Stomach (tissue), 9 donors: Measurements from ENCODE around the gene NPPC. TPM values are rescaled to one million over a fixed set of nuclear protein-coding genes. Genes with fewer than 3 reads are reported as not detected.
A peak's percentile ranks its signal among the peaks of the same experiment; 100 is the strongest.

Experiments used
- DNase-seq, 2 donors: peaks; one replicate each; pipeline versions ENCODE4 v3.0.0 to v3.0.0-alpha.2; 2013 to 2019
- H3K27ac ChIP-seq, 5 donors: fragments of 200-600 bp in 4 of 5; sonication (generic) in 4 of 5; one replicate each; pipeline ENCODE4 v1.5.1; 2013 to 2019; ENCODE audit warnings: mild to moderate bottlenecking in 1 of 5, moderate library complexity in 1 of 5
- H3K27me3 ChIP-seq, 3 donors: fragments of 200-600 bp; sonication (generic); one replicate each; pipeline ENCODE4 v1.5.1; 2017 to 2019; ENCODE audit warnings: mixed run types in 1 of 3
- H3K36me3 ChIP-seq, 4 donors: fragments of 200-600 bp; sonication (generic); 1 replicate in 3 of 4; 2 replicates in 1 of 4; pipeline ENCODE4 v1.5.1; 2016 to 2019
- H3K4me1 ChIP-seq, 4 donors: fragments of 200-600 bp; sonication (generic); one replicate each; pipeline ENCODE4 v1.5.1; 2016 to 2019
- H3K4me3 ChIP-seq, 4 donors: fragments of 200-600 bp; sonication (generic) in 3 of 4; one replicate each; pipeline ENCODE4 v1.5.1; 2016 to 2019; ENCODE audit warnings: mild to moderate bottlenecking in 1 of 4
- H3K9me3 ChIP-seq, 4 donors: fragments of 200-600 bp; sonication (generic); one replicate each; pipeline ENCODE4 v1.5.1; 2016 to 2019
- EP300 ChIP-seq: sonication (generic); formaldehyde crosslinking; IDR thresholded peaks from one replicate; pipeline ENCODE4 v1.6.1; 2017; ENCODE audit warnings: antibody characterized with exemption
- POLR2A ChIP-seq, 4 donors: fragments of 450-650 bp; IDR thresholded peaks; one replicate each; pipeline ENCODE4 v1.6.1; 2016; ENCODE audit warnings: antibody characterized with exemption in 4 of 4, control low read depth in 2 of 4, mild to moderate bottlenecking in 1 of 4, moderate library complexity in 1 of 4
- POLR2AphosphoS5 ChIP-seq, 3 donors: sonication (generic); formaldehyde crosslinking; IDR thresholded peaks; one replicate each; pipeline ENCODE4 v1.6.1; 2016; ENCODE audit warnings: antibody characterized with exemption in 3 of 3
- WGBS, 5 donors: extraction: QIAGEN DNeasy Blood & Tissue Kit in 3 of 5; methylation state at CpG; one replicate each; pipeline versions ENCODE4 v1.1.5 to v1.1.7; 2013 to 2018; 5-methylcytosine and 5-hydroxymethylcytosine counted together
- intact Hi-C: fragments of 100-400 bp; cut with DNase I; formaldehyde crosslinking; loops from one replicate; pipeline ENCODE4 v1.15.1; 2023; ENCODE audit warnings: low total_unique reads
- polyA plus RNA-seq, 3 donors: library from polyadenylated mRNA; stranded (reverse); fragments of 200-250 nt; gene quantifications; one replicate each; pipeline ENCODE4 v1.2.3, GENCODE V29; 2013
- total RNA-seq, 5 donors: library from RNA; depleted of rRNA; stranded (reverse); fragments of >200 nt; gene quantifications; one replicate each; pipeline versions ENCODE4 v1.1.0 to v1.2.3, GENCODE V29; 2014 to 2016
- TF ChIP-seq, protein P1 (sequence below), 7 experiments: fragments of 450-650 bp in 4 of 7; fragments of 200-600 bp in 3 of 7; sonication (generic) in 3 of 7; IDR thresholded peaks; one replicate each; pipeline ENCODE4 v1.5.1; 2016 to 2019; ENCODE audit warnings: antibody characterized with exemption in 7 of 7, control low read depth in 2 of 7, mild to moderate bottlenecking in 1 of 7
- donor health status: healthy with polysubstance abuse.
- donor health status: Bipolar disorder and iron deficiency.
- donor health status: healthy.

The NPPC gene
- total and polyA plus RNA-seq, 8 donors = 2.9 to 4.0 TPM; not detected in 6

DNA sequence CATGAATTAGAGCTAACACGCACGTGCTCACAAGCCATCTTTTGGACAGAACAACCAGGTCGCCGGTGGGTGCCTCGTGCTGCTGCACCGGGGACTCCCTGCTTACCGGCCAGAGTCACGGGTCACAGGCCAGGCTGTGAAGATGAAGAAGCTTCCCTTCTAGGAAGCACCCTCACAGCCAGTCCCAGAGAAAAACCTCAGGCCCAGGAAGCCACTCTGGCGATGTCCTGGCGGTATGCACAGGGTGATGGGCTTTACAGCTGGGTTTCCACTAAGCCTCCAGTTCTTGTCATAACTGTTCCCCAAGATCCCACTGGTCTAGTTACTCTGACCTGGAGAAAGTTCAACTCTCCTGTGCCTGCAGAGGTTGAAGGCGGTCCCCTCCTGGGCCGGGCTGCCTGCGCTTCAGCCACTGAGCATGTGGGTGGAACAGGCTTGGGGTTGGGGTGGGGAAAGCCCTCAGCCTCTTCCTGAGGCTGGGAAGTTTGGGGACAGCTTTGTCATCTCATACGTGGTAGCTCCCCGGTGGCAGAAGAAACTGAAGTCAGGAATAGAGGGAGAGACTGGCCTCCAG, 20.1 kb upstream of the NPPC start:
- intact Hi-C loops = no loop called here
- H3K9me3 ChIP-seq = peaks cover 0 to under 1% (median 0%) of the 10 kb centered on the region in 4 donors
- WGBS, 5 donors = 83 to 93% (median 89%) methylated on average over 14 to 15 of the region's 15 CpGs
- no peaks in the 10 kb centered on the region for H3K4me1 ChIP-seq
- H3K36me3 ChIP-seq = no peaks in the 10 kb centered on the region
- no peak overlapping the region for H3K4me3 ChIP-seq
- H3K27me3 ChIP-seq = peaks cover 0 to 9% (median 0%) of the 10 kb centered on the region in 3 donors
- no peak overlapping the region for H3K27ac ChIP-seq
- no peak for TF ChIP-seq POLR2A (IDR thresholded peaks at IDR 0.05)
- TF ChIP-seq POLR2AphosphoS5 (IDR thresholded peaks at IDR 0.05) = no peak
- TF ChIP-seq EP300 = no peak
- TF ChIP-seq, protein P1, sequence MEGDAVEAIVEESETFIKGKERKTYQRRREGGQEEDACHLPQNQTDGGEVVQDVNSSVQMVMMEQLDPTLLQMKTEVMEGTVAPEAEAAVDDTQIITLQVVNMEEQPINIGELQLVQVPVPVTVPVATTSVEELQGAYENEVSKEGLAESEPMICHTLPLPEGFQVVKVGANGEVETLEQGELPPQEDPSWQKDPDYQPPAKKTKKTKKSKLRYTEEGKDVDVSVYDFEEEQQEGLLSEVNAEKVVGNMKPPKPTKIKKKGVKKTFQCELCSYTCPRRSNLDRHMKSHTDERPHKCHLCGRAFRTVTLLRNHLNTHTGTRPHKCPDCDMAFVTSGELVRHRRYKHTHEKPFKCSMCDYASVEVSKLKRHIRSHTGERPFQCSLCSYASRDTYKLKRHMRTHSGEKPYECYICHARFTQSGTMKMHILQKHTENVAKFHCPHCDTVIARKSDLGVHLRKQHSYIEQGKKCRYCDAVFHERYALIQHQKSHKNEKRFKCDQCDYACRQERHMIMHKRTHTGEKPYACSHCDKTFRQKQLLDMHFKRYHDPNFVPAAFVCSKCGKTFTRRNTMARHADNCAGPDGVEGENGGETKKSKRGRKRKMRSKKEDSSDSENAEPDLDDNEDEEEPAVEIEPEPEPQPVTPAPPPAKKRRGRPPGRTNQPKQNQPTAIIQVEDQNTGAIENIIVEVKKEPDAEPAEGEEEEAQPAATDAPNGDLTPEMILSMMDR (IDR thresholded peaks at IDR 0.05) = no peak
- no peak for DNase-seq

GRCh38 chr2:231942180-231942579, 16.0 kb upstream of the NPPC start:
- Histone ChIP-seq H3K4me3 (no peak overlapping the region), H3K27me3 (peaks cover 0 to 9% (median 0%) of the 10 kb centered on the region in 3 donors), H3K36me3 (no peaks in the 10 kb centered on the region), H3K9me3 (no peaks in the 10 kb centered on the region), H3K4me1 (no peaks in the 10 kb centered on the region), H3K27ac (no peak overlapping the region)
- WGBS, 5 donors = 76 to 81% (median 77%) methylated on average over 6 of the region's 6 CpGs
- TF ChIP-seq, protein P1 (IDR thresholded peaks at IDR 0.05) = no peak
- TF ChIP-seq POLR2A (IDR thresholded peaks at IDR 0.05) (no peak), POLR2AphosphoS5 (IDR thresholded peaks at IDR 0.05) (no peak), EP300 (no peak)
- DNase-seq = no peak
- intact Hi-C loops = no loop called here

- no peaks in the 10 kb centered on the region for H3K4me1 ChIP-seq
- DNase-seq = peak in 1 of 2 donors; percentile 10
These were observed 15.5 kb upstream of the NPPC start for GRCh38 chr2:231941673-231942072.

DNA sequence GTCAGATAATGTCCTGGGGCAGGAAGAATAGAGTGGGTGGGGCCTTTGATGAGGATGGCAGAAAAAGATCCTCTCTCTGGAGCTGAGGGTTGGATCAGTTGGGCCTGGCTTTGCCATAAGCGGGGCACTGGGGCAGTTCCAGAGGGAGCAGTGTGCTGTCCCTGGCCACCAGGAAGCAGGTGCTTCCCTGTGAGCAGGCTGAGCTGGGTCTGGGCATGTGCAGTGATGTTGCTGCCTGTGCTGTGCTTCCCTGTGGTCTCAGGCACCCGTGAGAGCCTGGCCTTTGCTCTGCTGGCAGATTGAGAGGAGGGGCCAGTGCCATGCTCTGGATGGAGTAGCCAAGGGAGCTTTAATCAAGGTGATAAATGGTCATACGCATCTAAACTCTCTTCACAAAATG, 14.6 kb upstream of the NPPC start:
- no peak overlapping the region for H3K4me3 ChIP-seq
- 60 to 68% (median 62%) methylated on average over 3 of the region's 3 CpGs for WGBS, 5 donors
- H3K27ac ChIP-seq = no peak overlapping the region
- H3K4me1 ChIP-seq = no peaks in the 10 kb centered on the region
- intact Hi-C loops = no loop called here
- no peaks in the 10 kb centered on the region for H3K36me3 ChIP-seq
- TF ChIP-seq, protein P1 (IDR thresholded peaks at IDR 0.05) = no peak
- peak in 1 of 2 donors; percentile 22 for DNase-seq
- H3K9me3 ChIP-seq = no peaks in the 10 kb centered on the region
- peaks cover 0 to 5% (median 0%) of the 10 kb centered on the region in 3 donors for H3K27me3 ChIP-seq

More at GRCh38 chr2:231941673-231942072, 15.5 kb upstream of the NPPC start:
- peaks cover 0 to 9% (median 0%) of the 10 kb centered on the region in 3 donors for H3K27me3 ChIP-seq
- TF ChIP-seq EP300 (no peak), POLR2AphosphoS5 (IDR thresholded peaks at IDR 0.05) (no peak), POLR2A (IDR thresholded peaks at IDR 0.05) (no peak)
- TF ChIP-seq, protein P1 (IDR thresholded peaks at IDR 0.05) = no peak
- WGBS, 5 donors = 74 to 92% (median 88%) methylated on average over 12 of the region's 12 CpGs
- intact Hi-C loops = no loop called here
- no peaks in the 10 kb centered on the region for H3K9me3 ChIP-seq
- no peaks in the 10 kb centered on the region for H3K36me3 ChIP-seq
- H3K4me3 ChIP-seq = no peak overlapping the region
- no peak overlapping the region for H3K27ac ChIP-seq
